Glomerular visceral epithelial cell (primary cell): Measurements from ENCODE around the gene DPP6.

ENCODE experiments used
- DNase-seq: peaks from one replicate; pipeline ENCODE4 v3.0.0-alpha.2; 2016; ENCODE audit errors: extremely low spot score

The DPP6 gene

DNA sequence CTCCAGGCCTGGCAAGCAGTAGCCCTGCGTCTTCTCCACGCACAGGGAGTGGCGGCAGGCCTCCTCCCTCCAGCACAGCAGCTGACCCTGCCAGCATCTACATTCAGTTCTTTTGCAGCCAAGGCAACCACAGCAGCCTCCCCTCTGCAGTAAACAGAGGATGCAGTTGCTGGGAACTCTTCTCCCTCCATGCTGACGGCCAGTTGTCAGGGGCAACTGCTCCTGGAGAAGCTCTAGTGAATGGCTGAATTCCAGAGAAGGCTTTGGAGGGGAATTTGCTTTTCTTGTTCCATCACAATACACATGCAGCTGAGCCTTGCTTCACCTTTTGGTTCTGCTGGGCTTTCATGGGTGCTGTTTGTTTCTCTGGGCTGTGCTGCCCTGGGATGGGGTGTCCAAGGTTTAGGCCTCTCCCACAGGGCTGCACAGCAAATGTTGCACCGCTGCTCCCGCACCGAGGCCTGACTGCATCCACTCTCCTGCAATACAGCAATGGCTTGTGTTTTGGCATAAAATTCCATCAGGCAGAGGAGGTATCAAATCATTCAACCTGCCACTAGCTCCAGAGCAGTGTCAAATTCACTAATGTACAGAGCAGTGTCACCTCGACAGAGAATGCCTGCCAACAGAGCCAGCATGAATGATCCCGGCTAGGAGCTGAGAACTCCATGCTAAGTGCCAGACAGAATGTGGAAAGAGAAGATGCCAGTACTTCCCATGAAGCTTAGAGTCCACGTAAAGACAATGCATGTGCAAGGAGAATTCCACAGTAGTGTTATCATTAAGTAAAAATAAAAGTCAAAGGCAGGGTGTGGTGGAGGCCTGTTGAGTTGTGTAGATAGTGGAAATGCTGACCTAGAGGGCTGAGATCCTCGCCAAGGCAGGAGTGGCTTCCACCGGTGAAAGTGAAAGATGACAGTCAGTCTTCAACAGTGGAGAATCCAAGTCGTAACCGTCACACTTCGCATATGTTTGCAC is 399.6 kb downstream of the DPP6 start:
- no peak for DNase-seq

GRCh38 chr7:154463794-154464193 is 411.6 kb downstream of the DPP6 start:
- no peak for DNase-seq

- no peak for DNase-seq
Observed at GRCh38 chr7:154469652-154470051, 417.5 kb downstream of the DPP6 start.

GRCh38 chr7:154472343-154472742 is 420.1 kb downstream of the DPP6 start:
- DNase-seq: no peak

DNA sequence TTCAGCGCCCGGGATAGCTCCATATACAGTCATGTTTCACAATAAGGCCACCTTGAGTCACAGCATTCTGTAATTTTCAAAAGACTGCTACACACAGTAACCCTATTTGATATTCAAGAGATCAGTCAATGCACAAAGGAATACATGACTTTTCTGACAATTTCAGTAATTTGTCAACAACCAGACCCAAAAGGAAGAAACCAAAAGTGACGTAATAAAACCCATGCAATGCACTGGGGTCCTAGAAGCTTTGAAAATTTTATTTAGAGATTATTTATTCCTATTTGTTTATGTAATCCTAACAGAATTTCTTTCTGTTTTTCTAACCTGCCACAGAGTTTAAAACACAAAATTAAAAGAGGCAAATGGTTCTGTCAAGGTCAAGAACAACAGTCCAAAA is 421.2 kb downstream of the DPP6 start:
- DNase-seq: no peak

- no peak for DNase-seq
Observed at GRCh38 chr7:154474903-154475520, 422.8 kb downstream of the DPP6 start.

GRCh38 chr7:154475864-154476263 is 423.7 kb downstream of the DPP6 start:
- no peak for DNase-seq

DNA sequence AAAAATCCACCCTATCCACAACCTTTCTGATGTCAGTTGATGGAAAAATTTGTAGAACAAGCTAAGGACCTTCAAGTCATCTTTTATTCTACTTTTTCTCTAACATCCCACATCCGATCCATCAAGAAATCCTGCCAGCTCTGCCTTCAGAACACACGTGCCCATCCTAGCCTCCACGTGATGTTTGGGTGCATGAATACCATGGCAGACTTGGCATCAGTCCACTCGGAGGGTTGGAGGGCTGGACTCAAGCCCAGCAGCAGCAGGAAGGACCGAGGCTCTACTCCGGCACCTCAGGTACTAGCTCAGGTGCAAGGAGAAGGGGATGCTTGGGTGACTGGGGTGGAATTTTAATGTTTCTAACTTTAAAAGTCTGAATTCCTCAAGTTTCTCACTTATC is 428.6 kb downstream of the DPP6 start:
- no peak for DNase-seq

DNA sequence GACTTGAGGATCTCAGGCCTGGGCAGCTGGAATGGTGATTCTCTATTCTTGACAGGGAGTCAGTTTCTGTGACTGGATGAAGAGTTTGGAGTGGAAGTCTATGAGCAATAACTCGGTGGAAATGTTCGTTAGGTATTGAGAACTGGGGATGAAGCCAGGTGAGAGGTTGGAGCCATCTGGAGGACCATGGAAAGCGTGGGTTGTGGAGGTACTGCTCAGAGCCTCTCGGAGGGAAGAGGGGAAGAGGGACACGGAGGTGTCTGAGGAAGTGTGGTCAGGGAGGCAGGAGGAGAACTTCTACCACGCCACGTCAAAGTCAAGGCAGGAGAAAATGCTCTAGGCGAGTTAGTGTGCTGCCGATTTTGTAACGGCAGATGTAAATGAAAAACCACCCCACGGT is 430.7 kb downstream of the DPP6 start:
- DNase-seq: no peak

GRCh38 chr7:154484406-154484805 is 432.2 kb downstream of the DPP6 start:
- no peak for DNase-seq

- no peak for DNase-seq
Observed at GRCh38 chr7:154484943-154485342, 432.7 kb downstream of the DPP6 start.

GRCh38 chr7:154489897-154490296 is 437.7 kb downstream of the DPP6 start:
- DNase-seq: no peak

DNA sequence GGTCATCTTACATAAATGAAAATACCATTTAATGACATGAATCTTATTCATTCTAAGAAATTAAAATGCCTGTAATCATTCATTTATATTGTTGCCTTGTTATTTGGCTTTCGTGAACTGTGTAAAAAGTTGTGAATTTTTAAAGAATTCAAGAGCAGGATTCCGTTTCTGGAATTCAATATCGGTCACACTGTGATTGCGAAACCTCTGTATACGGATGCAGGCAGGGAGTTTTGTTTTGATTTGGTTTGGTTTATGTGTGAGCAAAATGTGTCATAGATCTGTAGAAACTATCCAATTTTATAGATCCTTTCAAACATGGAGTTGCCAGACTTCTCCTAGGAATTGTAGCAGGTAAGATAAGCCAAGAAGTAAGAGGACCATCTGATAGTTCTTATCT is 441.4 kb downstream of the DPP6 start:
- no peak for DNase-seq

DNA sequence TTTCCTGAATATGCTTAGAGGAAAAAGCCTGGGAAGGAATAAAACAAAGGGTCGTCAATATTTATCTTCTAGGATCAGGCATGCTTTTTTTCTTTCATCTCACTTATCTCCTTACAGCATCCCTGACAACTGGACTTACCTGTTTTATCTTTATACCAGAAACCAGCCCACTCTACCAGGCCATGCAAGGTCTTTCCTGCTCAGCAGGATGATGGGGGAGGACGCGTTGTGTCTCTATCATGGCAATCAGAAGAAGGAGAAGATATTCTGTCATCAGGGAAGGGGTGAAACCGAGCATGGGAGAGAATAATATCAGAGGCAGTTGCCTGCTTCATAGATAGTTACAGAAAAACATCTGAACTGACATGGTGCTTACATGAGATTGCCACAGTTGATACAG is 445.6 kb downstream of the DPP6 start:
- no peak for DNase-seq

GRCh38 chr7:154503962-154504550 is 451.9 kb downstream of the DPP6 start:
- DNase-seq: no peak

DNA sequence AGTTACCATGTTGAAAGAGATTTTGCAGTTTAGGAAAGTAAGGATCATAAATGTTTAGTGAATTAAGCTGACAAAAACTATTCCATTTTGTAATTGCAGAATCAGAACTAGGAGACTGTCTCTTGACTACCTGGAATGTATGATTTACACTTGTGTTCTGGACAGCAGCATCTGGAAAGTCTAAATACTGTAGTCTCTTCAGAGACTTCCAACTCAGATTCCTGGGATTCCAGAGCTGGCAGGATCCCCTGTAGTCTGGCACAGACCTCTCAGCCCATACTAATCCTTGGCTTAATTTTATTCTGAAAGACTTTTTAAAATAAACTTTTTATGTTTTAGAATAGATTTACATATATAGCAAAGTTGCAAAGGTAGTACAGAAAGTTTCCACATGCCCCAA is 452.7 kb downstream of the DPP6 start:
- no peak for DNase-seq

DNA sequence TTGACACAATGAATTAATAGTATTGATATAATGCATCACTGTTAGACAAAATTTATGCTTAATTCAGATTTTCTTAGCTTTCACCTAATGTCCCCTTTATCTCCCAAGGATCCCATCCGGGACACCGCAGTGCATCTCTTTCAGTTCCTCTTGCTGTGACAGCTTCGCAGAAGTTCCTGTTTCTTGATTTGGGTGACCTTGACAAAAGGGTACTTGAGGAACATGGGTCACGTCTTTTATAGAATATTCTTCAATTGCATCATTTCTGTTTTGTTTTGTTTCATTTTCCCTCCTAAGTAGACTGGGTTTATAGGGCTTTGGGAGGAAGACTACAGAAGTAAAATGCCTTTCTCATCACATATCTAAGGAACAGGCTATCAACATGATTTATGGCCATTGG is 453.2 kb downstream of the DPP6 start:
- no peak for DNase-seq

DNA sequence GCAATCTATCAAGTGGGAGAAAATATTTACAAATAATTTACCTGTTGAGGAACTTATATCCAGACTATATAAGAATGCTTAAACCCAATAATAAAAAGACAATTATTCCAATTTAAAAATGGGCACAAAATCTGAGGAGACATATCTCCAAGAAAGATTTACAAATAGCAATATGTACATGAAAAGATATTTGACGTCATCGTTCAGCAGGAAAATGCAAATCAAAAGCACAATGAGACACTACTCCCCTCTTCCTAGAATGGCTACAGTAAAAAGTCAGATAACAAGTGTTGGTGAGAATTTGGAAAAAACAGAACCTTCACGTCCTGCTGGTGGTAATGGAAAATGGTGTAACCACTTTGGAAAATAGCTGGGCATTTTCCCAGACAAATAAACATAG is 457.0 kb downstream of the DPP6 start:
- DNase-seq: no peak

- no peak for DNase-seq
Observed at GRCh38 chr7:154512121-154512833, 460.1 kb downstream of the DPP6 start.

DNA sequence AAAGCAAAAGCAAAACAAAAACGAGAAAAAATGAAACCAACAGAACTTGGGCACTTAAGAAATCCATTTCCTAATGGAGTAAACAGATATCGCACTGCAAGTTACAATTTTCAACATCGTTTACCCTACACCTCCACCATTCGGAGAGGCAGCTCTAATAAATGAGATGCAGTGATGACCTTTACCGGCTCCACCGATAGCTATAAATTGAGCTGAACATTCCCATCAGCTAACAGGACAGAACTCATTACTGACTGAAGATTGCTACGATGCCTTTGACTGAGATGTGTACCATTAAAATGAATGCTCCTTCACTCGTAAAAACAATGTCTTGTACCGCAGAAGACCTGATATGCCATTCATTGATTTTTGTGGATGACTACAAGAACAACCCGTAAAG is 465.6 kb downstream of the DPP6 start:
- no peak for DNase-seq

DNA sequence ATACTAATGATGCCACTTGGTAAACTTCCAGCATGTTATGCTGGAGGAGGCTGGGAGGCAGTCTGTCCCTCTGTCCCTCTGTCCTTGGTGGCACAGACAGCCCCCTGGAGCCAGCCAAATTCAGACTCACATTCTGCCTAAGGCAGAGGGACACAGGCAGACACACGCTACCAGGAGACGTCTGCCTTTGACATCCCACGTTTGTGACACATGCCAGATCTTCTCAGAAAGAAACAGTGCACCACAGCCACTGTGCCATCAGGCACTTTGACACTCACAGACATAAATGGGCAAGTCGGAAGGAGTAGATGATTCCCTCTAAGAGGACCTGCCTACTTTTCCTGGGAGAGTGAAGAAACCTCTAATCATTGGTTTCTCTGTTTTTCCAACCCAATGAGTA is 467.0 kb downstream of the DPP6 start:
- DNase-seq: no peak

GRCh38 chr7:154530136-154530535 is 477.9 kb downstream of the DPP6 start:
- no peak for DNase-seq
